Measurements from ENCODE around the gene GPR61.
A peak's percentile ranks its signal among the peaks of the same experiment; 100 is the strongest.

The GPR61 gene

DNA sequence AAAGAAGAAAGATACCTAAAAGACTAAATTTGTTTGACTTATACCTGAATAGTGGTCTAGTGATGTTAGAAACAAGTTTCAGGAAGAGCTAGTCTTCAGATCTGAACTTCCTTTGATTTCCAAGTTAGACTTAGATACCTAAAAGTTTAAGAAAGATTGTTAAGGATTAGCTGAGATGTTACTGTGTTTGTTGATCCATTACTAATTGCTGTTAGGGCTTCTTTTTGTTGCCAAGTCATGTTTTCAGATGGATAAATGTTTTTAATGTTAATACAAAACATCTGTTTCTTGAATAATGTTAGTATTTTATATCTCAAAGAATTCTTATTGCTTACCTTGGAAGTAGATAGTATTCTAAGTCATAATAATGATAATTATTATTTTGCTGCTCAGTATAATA, 20.3 kb downstream of the GPR61 start:
- H3K4me1 ChIP-seq (ENCODE audit: control insufficient read depth in 1 of 2, insufficient read depth in 1 of 2, low read depth in 1 of 2, low read length in 1 of 2), result peaks cover 72 to 87% of the 10 kb centered on the region in 2 experiments

DNA sequence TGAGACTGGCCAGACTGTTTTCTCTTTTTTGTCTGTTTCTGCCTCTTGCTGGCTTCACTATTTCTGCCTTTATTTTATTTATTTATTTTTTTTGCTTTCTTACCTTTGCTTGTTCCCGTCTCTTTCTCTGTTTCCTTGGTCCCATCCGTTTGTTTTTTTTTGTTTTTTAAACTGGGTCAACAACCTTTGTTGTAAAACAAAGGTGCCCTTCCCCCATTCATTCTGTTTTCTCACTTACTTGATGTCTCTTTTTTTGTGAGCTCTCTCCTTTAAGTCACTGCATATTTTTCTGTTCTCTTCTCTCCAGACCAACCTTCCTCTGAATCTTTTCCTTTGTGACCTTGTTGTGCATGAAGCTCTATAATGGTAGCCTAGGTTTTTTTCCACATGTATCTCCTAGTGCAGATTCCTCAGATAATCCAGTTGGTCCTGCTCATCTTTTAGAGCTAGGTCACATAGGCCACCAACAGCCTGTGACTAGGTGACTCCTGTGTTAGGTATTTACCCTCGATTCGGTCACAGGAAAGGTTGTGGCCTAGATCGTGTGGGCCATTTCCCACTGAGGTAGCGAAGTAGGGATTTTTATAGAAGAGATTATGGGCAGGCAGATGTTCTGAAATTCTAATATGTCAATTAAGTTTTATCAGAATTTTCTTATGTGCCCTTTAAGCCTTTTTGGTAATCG, 24.7 kb downstream of the GPR61 start:
- Histone ChIP-seq H3K9me3 (no peaks in the 10 kb centered on the region), H3K4me3 (ENCODE audit: low read depth in 1 of 2, low read length in 1 of 2) (no peak overlapping the region), H3K36me3 (no peaks in the 10 kb centered on the region), H3K27ac (no peak overlapping the region), H3K4me1 (ENCODE audit: control insufficient read depth in 1 of 2, insufficient read depth in 1 of 2, low read depth in 1 of 2, low read length in 1 of 2) (peaks cover 57 to 77% of the 10 kb centered on the region in 2 experiments), H3K27me3 (no peaks in the 10 kb centered on the region)
- no peak for TF ChIP-seq CTCF (IDR thresholded peaks at IDR 0.05)

More for the DNA sequence above, 20.3 kb downstream of the GPR61 start:
- no peaks in the 10 kb centered on the region for H3K27me3 ChIP-seq
- peak overlapping the region; percentile 26 for H3K27ac ChIP-seq
- TF ChIP-seq CTCF (IDR thresholded peaks at IDR 0.05), result no peak
- no peak overlapping the region for H3K4me3 ChIP-seq (ENCODE audit: low read depth in 1 of 2, low read length in 1 of 2)
- H3K36me3 ChIP-seq, result no peaks in the 10 kb centered on the region
- no peaks in the 10 kb centered on the region for H3K9me3 ChIP-seq

- peak overlapping the region; percentile 5 for H3K27ac ChIP-seq
- no peak for TF ChIP-seq CTCF (IDR thresholded peaks at IDR 0.05)
- peaks cover 59 to 78% of the 10 kb centered on the region in 2 experiments for H3K4me1 ChIP-seq (ENCODE audit: control insufficient read depth in 1 of 2, insufficient read depth in 1 of 2, low read depth in 1 of 2, low read length in 1 of 2)
- no peak overlapping the region for H3K4me3 ChIP-seq (ENCODE audit: low read depth in 1 of 2, low read length in 1 of 2)
- H3K9me3 ChIP-seq, result no peaks in the 10 kb centered on the region
- no peaks in the 10 kb centered on the region for H3K36me3 ChIP-seq
- no peaks in the 10 kb centered on the region for H3K27me3 ChIP-seq
These were observed 25.6 kb downstream of the GPR61 start for GRCh38 chr1:109565241-109565640.

GRCh38 chr1:109566982-109567381, 27.3 kb downstream of the GPR61 start:
- Histone ChIP-seq H3K36me3 (no peaks in the 10 kb centered on the region), H3K4me3 (ENCODE audit: low read depth in 1 of 2, low read length in 1 of 2) (no peak overlapping the region), H3K9me3 (no peaks in the 10 kb centered on the region), H3K27ac (no peak overlapping the region), H3K27me3 (no peaks in the 10 kb centered on the region), H3K4me1 (ENCODE audit: control insufficient read depth in 1 of 2, insufficient read depth in 1 of 2, low read depth in 1 of 2, low read length in 1 of 2) (peaks cover 66 to 79% of the 10 kb centered on the region in 2 experiments)
- no peak for TF ChIP-seq CTCF (IDR thresholded peaks at IDR 0.05)

DNA sequence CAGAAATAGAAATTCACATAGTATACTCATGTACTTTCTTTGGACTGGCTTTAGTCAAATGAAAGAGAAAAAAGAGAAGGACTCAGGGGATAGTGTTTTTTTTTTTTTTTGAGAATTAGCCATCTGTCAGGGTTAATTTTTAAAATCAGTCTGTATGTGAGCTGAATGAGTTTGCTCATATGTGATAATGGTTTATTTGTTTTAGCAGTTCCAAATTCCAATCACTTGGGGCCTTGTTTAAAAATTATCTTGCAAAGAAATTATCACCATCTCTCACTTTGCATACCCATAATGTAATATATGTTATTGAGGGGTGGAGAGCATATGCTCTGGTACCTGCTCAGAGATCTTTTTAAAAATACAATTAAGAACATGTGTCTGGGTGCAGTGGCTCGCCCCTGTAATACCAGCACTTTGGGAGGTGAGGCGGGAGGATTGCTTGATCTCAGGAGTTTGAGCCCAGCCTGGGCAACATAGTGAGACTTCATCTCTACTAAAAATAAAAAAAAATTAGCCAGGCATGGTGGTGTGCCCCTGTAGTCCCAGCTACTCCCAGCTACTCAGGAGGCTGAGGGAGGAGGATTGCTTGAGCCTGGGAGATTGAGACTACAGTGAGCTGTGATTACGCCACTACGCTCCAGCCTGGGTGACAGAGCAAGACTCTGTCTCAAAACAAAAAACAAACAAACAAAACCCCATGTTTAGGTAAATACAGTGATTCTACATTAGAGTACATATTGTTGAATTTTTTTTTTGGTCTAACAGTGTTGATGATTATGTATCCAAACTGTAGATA, 28.4 kb downstream of the GPR61 start:
- Histone ChIP-seq H3K4me3 (ENCODE audit: low read depth in 1 of 2, low read length in 1 of 2) (peak overlapping the region in 1 of 2 experiments; percentile 34), H3K9me3 (no peaks in the 10 kb centered on the region), H3K36me3 (no peaks in the 10 kb centered on the region), H3K4me1 (ENCODE audit: control insufficient read depth in 1 of 2, insufficient read depth in 1 of 2, low read depth in 1 of 2, low read length in 1 of 2) (peaks cover 65 to 79% of the 10 kb centered on the region in 2 experiments), H3K27ac (peak overlapping the region; percentile 78), H3K27me3 (no peaks in the 10 kb centered on the region)
- TF ChIP-seq CTCF (IDR thresholded peaks at IDR 0.05), result no peak
